Activated CD4-positive, alpha-beta T cell treated with anti-CD3 and anti-CD28 coated beads for 1 hour (primary cell): Measurements from ENCODE around the gene C4orf50.
"Not testable (repeated sequence)": the region's sequence is repeated elsewhere in the genome, so short reads cannot be mapped to it uniquely, and the experiment has no call there.

Experiments used
- DNase-seq: peaks from one replicate; pipeline ENCODE4 v3.0.0-alpha.2; 2020

C4orf50 gene

GRCh38 chr4:6012200-6012599, 6.0 kb downstream of the C4orf50 start:
- DNase-seq = no peak

- DNase-seq = no peak
These were observed 6.5 kb downstream of the C4orf50 start for GRCh38 chr4:6011686-6012085.

GRCh38 chr4:6011271-6011671, 7.0 kb downstream of the C4orf50 start:
- no peak for DNase-seq

- DNase-seq = no peak
These were observed 7.4 kb downstream of the C4orf50 start for GRCh38 chr4:6010789-6011188.

GRCh38 chr4:6009452-6009851, 8.8 kb downstream of the C4orf50 start:
- DNase-seq = no peak

GRCh38 chr4:6008766-6009385, 9.4 kb downstream of the C4orf50 start:
- no peak for DNase-seq

GRCh38 chr4:6008092-6008551, 10.1 kb downstream of the C4orf50 start:
- no peak for DNase-seq

GRCh38 chr4:6005175-6005574, 13.1 kb downstream of the C4orf50 start:
- no peak for DNase-seq

- DNase-seq = not testable (repeated sequence)
These were observed 14.7 kb downstream of the C4orf50 start for GRCh38 chr4:6003485-6003884.

- no peak for DNase-seq
These were observed 15.3 kb downstream of the C4orf50 start for GRCh38 chr4:6002926-6003325.

- DNase-seq = no peak
These were observed 15.8 kb downstream of the C4orf50 start for GRCh38 chr4:6002492-6002833.

GRCh38 chr4:6001680-6002491, 16.3 kb downstream of the C4orf50 start:
- DNase-seq = no peak

- no peak for DNase-seq
These were observed 18.3 kb downstream of the C4orf50 start for GRCh38 chr4:5999830-6000365.

- DNase-seq = no peak
These were observed 18.9 kb downstream of the C4orf50 start for GRCh38 chr4:5999356-5999755.

GRCh38 chr4:5998333-5998936, 19.8 kb downstream of the C4orf50 start:
- no peak for DNase-seq

GRCh38 chr4:5996641-5997040, 21.6 kb downstream of the C4orf50 start:
- DNase-seq = no peak

- DNase-seq = no peak
These were observed 22.2 kb downstream of the C4orf50 start for GRCh38 chr4:5995901-5996623.

- DNase-seq = no peak
These were observed 24.1 kb downstream of the C4orf50 start for GRCh38 chr4:5993876-5994811.

- not testable (repeated sequence) for DNase-seq
These were observed 24.9 kb downstream of the C4orf50 start for GRCh38 chr4:5993346-5993745.

- no peak for DNase-seq
These were observed 25.4 kb downstream of the C4orf50 start for GRCh38 chr4:5992828-5993321.

- no peak for DNase-seq
These were observed 25.9 kb downstream of the C4orf50 start for GRCh38 chr4:5992171-5992827.
